Mucosa of gallbladder (tissue), 1 donor: ENCODE measurements around the gene KBTBD3. TPM values are rescaled to one million over a fixed set of nuclear protein-coding genes. Genes with fewer than 3 reads are reported as not detected.

Source experiments
- DNase-seq: peaks from one replicate; pipeline ENCODE4 v3.0.0-alpha.2; 2020; ENCODE audit warnings: low spot score
- total RNA-seq: library from RNA; stranded (reverse); gene quantifications from one replicate; pipeline ENCODE4 v1.2.1, GENCODE V29; 2021
- donor health status: DM: no; HTN: no; CAD: no.

KBTBD3 gene
- total RNA-seq, 1 donor from 2014 or later, result 10.8 TPM

DNA sequence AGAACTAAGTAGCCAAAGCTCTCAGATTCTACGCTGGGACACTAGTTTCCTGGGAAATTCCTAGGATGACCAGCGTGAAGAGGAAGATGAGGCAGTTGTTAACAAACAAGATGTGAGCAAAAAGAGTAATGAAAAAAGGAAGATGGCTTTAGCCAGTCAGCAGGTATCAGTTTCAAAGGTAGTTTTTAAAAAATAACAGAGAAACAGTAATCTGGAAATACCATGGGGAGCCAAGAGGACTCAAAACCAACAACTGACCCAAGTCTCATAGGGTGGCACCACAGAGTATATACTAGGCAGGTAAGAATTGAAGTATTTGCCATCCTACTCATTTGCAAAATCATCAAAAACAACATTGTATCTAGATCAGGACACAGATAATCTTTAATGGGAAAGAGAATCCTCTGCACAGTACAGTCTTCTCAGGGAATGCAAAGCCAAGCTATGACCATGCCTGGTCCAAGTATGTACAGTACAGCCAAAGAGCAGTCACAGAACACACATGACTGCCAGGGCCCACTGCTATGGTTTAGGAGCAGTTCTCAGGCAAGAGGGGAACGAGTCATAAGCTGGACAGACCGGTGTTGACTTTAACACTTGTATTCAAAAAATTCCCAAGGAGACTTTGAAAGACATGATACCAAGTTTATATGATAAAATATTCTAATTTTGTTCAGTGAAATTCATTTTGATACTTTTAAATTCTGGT lies 75.7 kb downstream of the KBTBD3 start:
- DNase-seq, result no peak

Other genes with a start within 250 kb of the KBTBD3 start
- 14.6 TPM for gene MSANTD4, start 55.1 kb downstream of the KBTBD3 start, total RNA-seq
- gene AASDHPPT, start 315 bp upstream of the KBTBD3 start, total RNA-seq, result 26.9 TPM